GM23338 (cell line): Measurements from ENCODE around the gene MAST2. TPM values are rescaled to one million over a fixed set of nuclear protein-coding genes. Genes with fewer than 3 reads are reported as not detected.

Source experiments
- ATAC-seq: fragments of 200-7000 bp; cut with Tn5 transposase; 3 replicates; pipeline ENCODE4 v1.9.1; 2020
- DNase-seq: peaks from one replicate; pipeline ENCODE4 v3.0.0-alpha.2; 2015; ENCODE audit warnings: low spot score
- H2AFZ ChIP-seq: fragments of 200-600 bp; sonication (generic); 2 replicates; pipeline ENCODE4 v1.8.0; 2016; ENCODE audit warnings: antibody characterized with exemption, mild to moderate bottlenecking, moderate library complexity
- H3F3A ChIP-seq: fragments of 200-600 bp; sonication (generic); replicated peaks from 2 replicates; pipeline ENCODE4 v1.8.0; 2017; ENCODE audit warnings: antibody characterized with exemption, mixed run types, low read depth
- H3K27ac ChIP-seq: fragments of 200-600 bp; sonication (generic); 2 replicates; pipeline ENCODE4 v1.6.1; 2016; ENCODE audit warnings: low read depth
- H3K27me3 ChIP-seq: fragments of 200-600 bp; sonication (generic); 2 replicates; pipeline ENCODE4 v1.8.0; 2016; ENCODE audit warnings: mild to moderate bottlenecking, mixed run types, moderate library complexity; ENCODE audit not compliant: insufficient read depth
- H3K36me3 ChIP-seq: fragments of 200-600 bp; sonication (generic); 2 replicates; pipeline ENCODE4 v1.8.0; 2016; ENCODE audit warnings: mild to moderate bottlenecking; ENCODE audit not compliant: insufficient read depth
- H3K4me1 ChIP-seq: fragments of 200-600 bp; sonication (generic); 2 replicates; pipeline ENCODE4 v1.8.0; 2016; ENCODE audit warnings: mild to moderate bottlenecking, moderate library complexity; ENCODE audit not compliant: insufficient read depth
- H3K4me2 ChIP-seq: fragments of 200-600 bp; sonication (generic); 2 replicates; pipeline ENCODE4 v1.7.1; 2017; ENCODE audit warnings: mixed run types
- H3K4me3 ChIP-seq: fragments of 200-600 bp; sonication (generic); 2 replicates; pipeline ENCODE4 v1.6.1; 2016; ENCODE audit warnings: mixed run types
- H3K79me2 ChIP-seq: fragments of 200-600 bp; sonication (generic); replicated peaks from 2 replicates; pipeline ENCODE4 v1.8.0; 2017; ENCODE audit warnings: mild to moderate bottlenecking; ENCODE audit not compliant: insufficient read depth
- H3K9me2 ChIP-seq: fragments of 200-600 bp; sonication (generic); 2 replicates; pipeline ENCODE4 v1.8.0; 2017; ENCODE audit not compliant: insufficient read depth
- H4K20me1 ChIP-seq: fragments of 200-600 bp; sonication (generic); replicated peaks from 2 replicates; pipeline ENCODE4 v1.8.0; 2017; ENCODE audit warnings: mild to moderate bottlenecking; ENCODE audit not compliant: insufficient read depth
- H3K27ac Mint-ChIP-seq: 2 replicates; pipeline ENCODE4 v1.8.0; 2020; ENCODE audit warnings: inconsistent platforms, mild to moderate bottlenecking, moderate library complexity, mixed read lengths
- H3K27me3 Mint-ChIP-seq: 3 replicates; pipeline ENCODE4 v1.8.0; 2022; ENCODE audit warnings: low read depth, mild to moderate bottlenecking, moderate library complexity, mixed read lengths, inconsistent platforms; ENCODE audit not compliant: insufficient read depth, poor library complexity
- H3K36me3 Mint-ChIP-seq: 3 replicates; pipeline ENCODE4 v1.8.0; 2021; ENCODE audit warnings: low read depth, mild to moderate bottlenecking, inconsistent platforms, moderate library complexity, mixed read lengths
- H3K4me1 Mint-ChIP-seq: 3 replicates; pipeline ENCODE4 v1.8.0; 2020; ENCODE audit warnings: mild to moderate bottlenecking, inconsistent platforms, mixed read lengths
- H3K4me3 Mint-ChIP-seq: 3 replicates; pipeline ENCODE4 v1.8.0; 2021; ENCODE audit warnings: moderate library complexity, mild to moderate bottlenecking, inconsistent platforms, mixed read lengths
- H3K9me3 Mint-ChIP-seq: 3 replicates; pipeline ENCODE4 v1.8.0; 2020; ENCODE audit warnings: moderate library complexity, mild to moderate bottlenecking, inconsistent platforms, mixed read lengths
- CREB1 ChIP-seq: fragments of 250-450 bp; sonication (Bioruptor Pico); IDR thresholded peaks from 2 replicates; pipeline ENCODE4 v1.5.0; 2020; ENCODE audit warnings: low read depth, mild to moderate bottlenecking, moderate library complexity
- CTCF ChIP-seq, 2 experiments: fragments of 200-600 bp in 1 of 2; sonication (generic) in 1 of 2; conservative IDR thresholded peaks; 2 replicates each; pipeline versions ENCODE4 v1.5.1 to v1.6.1; 2016 to 2017; ENCODE audit warnings: antibody characterized with exemption in 2 of 2, low read depth in 2 of 2, mild to moderate bottlenecking in 2 of 2, moderate library complexity in 1 of 2
- EZH2phosphoT487 ChIP-seq: fragments of 200-600 bp; sonication (generic); IDR thresholded peaks from one replicate; pipeline ENCODE4 v1.8.1; 2018; ENCODE audit warnings: antibody characterized with exemption; ENCODE audit not compliant: unreplicated experiment
- NANOG ChIP-seq: IDR thresholded peaks from 2 replicates; pipeline ENCODE4 v1.6.1; 2016; ENCODE audit warnings: antibody characterized with exemption, borderline replicate concordance
- POLR2AphosphoS5 ChIP-seq: IDR thresholded peaks from 2 replicates; pipeline ENCODE4 v1.6.1; 2016; ENCODE audit warnings: antibody characterized with exemption, low read depth
- STAT1 ChIP-seq: IDR thresholded peaks from one replicate; pipeline ENCODE4 v1.6.1; 2016; ENCODE audit warnings: antibody characterized with exemption; ENCODE audit not compliant: unreplicated experiment
- ZNF114 ChIP-seq: fragments of 250-450 bp; sonication (Bioruptor Pico); IDR thresholded peaks from 2 replicates; pipeline ENCODE4 v1.5.0; 2020; ENCODE audit warnings: mild to moderate bottlenecking, moderate library complexity
- ZNF331 ChIP-seq: fragments of 250-450 bp; sonication (Bioruptor Pico); IDR thresholded peaks from 2 replicates; pipeline ENCODE4 v1.5.0; 2020; ENCODE audit warnings: low read depth, mild to moderate bottlenecking, moderate library complexity
- ZNF462 ChIP-seq: fragments of 250-450 bp; sonication (Bioruptor Pico); IDR thresholded peaks from 2 replicates; pipeline ENCODE4 v1.5.0; 2020; ENCODE audit warnings: mild to moderate bottlenecking, moderate library complexity
- polyA plus RNA-seq: library from polyadenylated mRNA; unstranded; fragments of >200 nt; fragmentation: Nextera tagmentation; extraction: Ambion mirVana; gene quantifications from 2 replicates; pipeline ENCODE4 v1.2.1, GENCODE V29; 2016
- total RNA-seq: library from RNA; depleted of rRNA; stranded (reverse); fragments of >200 nt; shearing (Covaris generic); gene quantifications from 2 replicates; pipeline ENCODE4 v1.2.3, GENCODE V29; 2014

Gene MAST2
- total and polyA plus RNA-seq, 2 experiments from 2014 or later, result 11.5 to 57.7 TPM

GRCh38 chr1:45769261-45769932 is 34.0 kb upstream of the MAST2 start (continued):
- no peak for TF ChIP-seq ZNF462 (CRISPR knock-in tag)
- TF ChIP-seq CREB1 (CRISPR knock-in tag), result no peak
- no peak for TF ChIP-seq NANOG
- TF ChIP-seq POLR2AphosphoS5, result no peak
- TF ChIP-seq EZH2phosphoT487, result no peak
- no peak for TF ChIP-seq ZNF114 (CRISPR knock-in tag)
- TF ChIP-seq ZNF331, result no peak
- TF ChIP-seq CTCF (conservative IDR thresholded peaks at IDR 0.05; ENCODE audit: low read depth in 2 of 2), result no peak

GRCh38 chr1:45772971-45773370 is 30.4 kb upstream of the MAST2 start:
- no peaks in the 10 kb centered on the region for H3K36me3 ChIP-seq
- no peaks in the 10 kb centered on the region for H3K9me2 ChIP-seq
- H3F3A ChIP-seq, result no peaks in the 10 kb centered on the region
- H3K27ac ChIP-seq, result no peak overlapping the region
- Mint-ChIP-seq H3K4me1 (peaks cover 2% of the 10 kb centered on the region; the same call in 1 of the 3 replicates), H3K27me3 (no peaks in the 10 kb centered on the region), H3K9me3 (no peaks in the 10 kb centered on the region), H3K4me3 (no peak overlapping the region), H3K36me3 (no peaks in the 10 kb centered on the region), H3K27ac (no peak overlapping the region)
- DNase-seq, result no peak
- no peaks in the 10 kb centered on the region for H4K20me1 ChIP-seq
- no peak for ATAC-seq
- H3K4me2 ChIP-seq, result no peak overlapping the region
- H3K4me3 ChIP-seq, result no peak overlapping the region
- H3K79me2 ChIP-seq, result no peaks in the 10 kb centered on the region
- no peaks in the 10 kb centered on the region for H3K4me1 ChIP-seq
- H3K27me3 ChIP-seq, result no peaks in the 10 kb centered on the region
- H2AFZ ChIP-seq, result no peak overlapping the region
- no peak for TF ChIP-seq STAT1
